Measurements from ENCODE around the gene TRAF5. TPM values are rescaled to one million over a fixed set of nuclear protein-coding genes. Genes with fewer than 3 reads are reported as not detected.
A peak's percentile ranks its signal among the peaks of the same experiment; 100 is the strongest.

Gene TRAF5
- total and polyA plus RNA-seq, 2 donors: 20.0 to 63.8 TPM

GRCh38 chr1:211370669-211371068, 44.0 kb downstream of the TRAF5 start:
- H3K4me1 ChIP-seq (ENCODE audit: insufficient read depth): no peaks in the 10 kb centered on the region
- DNase-seq (ENCODE audit: extremely low spot score): no peak
- H3K4me3 ChIP-seq (ENCODE audit: low read depth, low read length): no peak overlapping the region
- WGBS: 96% methylated on average over 2 of the region's 2 CpGs
- H3K27ac ChIP-seq (ENCODE audit: low read depth): no peak overlapping the region
- H3K36me3 ChIP-seq (ENCODE audit: insufficient read depth): peaks cover 2% of the 10 kb centered on the region

GRCh38 chr1:211371406-211372105, 44.9 kb downstream of the TRAF5 start:
- peaks cover 2% of the 10 kb centered on the region for H3K36me3 ChIP-seq (ENCODE audit: insufficient read depth)
- no peak for DNase-seq (ENCODE audit: extremely low spot score)
- no peak overlapping the region for H3K27ac ChIP-seq (ENCODE audit: low read depth)
- 88% methylated on average over 1 of the region's 1 CpG for WGBS
- H3K4me3 ChIP-seq (ENCODE audit: low read depth, low read length): no peak overlapping the region
- H3K4me1 ChIP-seq (ENCODE audit: insufficient read depth): no peaks in the 10 kb centered on the region

GRCh38 chr1:211372463-211372862, 45.8 kb downstream of the TRAF5 start:
- 92% methylated on average over 4 of the region's 4 CpGs for WGBS

DNA sequence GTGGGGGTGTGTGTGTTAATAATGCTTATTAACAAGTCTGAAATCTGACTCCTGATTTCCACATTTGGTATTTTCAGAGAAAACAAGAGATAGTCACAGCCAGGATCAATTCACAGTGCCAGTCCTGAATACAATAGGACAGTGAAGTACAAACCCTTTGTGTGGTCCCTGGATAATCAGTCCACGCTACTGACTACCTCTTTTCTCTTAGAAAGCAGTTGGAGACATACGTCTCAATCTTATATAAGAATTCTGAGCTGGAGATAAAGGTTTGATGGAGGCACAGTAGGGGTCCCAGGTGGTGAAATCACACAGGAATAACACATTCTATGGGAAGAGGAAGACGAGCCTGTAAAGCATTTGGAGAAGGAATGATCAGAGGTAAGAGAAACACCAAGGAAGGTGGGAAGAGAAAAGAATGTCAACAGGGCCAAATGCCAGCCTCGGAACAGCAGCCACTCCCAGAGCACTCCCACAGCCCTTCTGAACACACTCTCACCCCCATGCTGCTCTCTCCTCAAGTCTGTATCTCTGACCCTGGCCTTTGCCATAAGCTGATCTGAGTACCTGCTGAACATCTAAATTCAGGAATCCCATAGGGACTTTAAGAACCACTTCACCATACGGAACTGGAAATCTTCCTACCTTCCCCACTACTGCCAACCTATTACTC, 48.6 kb downstream of the TRAF5 start:
- Histone ChIP-seq H3K36me3 (ENCODE audit: insufficient read depth) (peaks cover 2% of the 10 kb centered on the region), H3K27ac (ENCODE audit: low read depth) (no peak overlapping the region), H3K4me3 (ENCODE audit: low read depth, low read length) (no peak overlapping the region), H3K4me1 (ENCODE audit: insufficient read depth) (no peaks in the 10 kb centered on the region)
- WGBS: 62% methylated on average over 5 of the region's 5 CpGs
- DNase-seq (ENCODE audit: extremely low spot score): no peak

More at GRCh38 chr1:211372463-211372862, 45.8 kb downstream of the TRAF5 start:
- no peak overlapping the region for H3K27ac ChIP-seq (ENCODE audit: low read depth)
- no peak overlapping the region for H3K4me3 ChIP-seq (ENCODE audit: low read depth, low read length)
- H3K4me1 ChIP-seq (ENCODE audit: insufficient read depth): no peaks in the 10 kb centered on the region
- DNase-seq (ENCODE audit: extremely low spot score): no peak
- peaks cover 2% of the 10 kb centered on the region for H3K36me3 ChIP-seq (ENCODE audit: insufficient read depth)

DNA sequence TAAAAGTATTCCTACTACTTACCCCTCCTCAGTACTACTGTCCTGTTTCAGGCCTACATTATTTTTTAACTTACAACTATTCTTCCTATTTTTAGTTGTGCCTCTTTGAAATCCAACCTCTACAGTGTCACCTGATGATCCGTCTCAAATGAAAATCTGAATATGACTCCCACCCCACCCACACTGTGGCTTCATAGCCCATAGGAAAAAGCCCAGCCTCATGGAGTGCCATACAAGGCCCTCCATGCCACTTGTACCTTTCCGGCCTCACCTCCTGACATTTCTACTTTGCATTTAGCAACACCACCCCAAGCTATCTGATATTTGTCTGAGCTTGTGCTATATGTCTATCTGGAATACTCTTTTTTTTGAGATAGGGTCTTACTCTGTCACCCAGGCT, 49.3 kb downstream of the TRAF5 start:
- H3K4me1 ChIP-seq (ENCODE audit: insufficient read depth): no peaks in the 10 kb centered on the region
- DNase-seq (ENCODE audit: extremely low spot score): no peak
- no peak overlapping the region for H3K27ac ChIP-seq (ENCODE audit: low read depth)
- H3K36me3 ChIP-seq (ENCODE audit: insufficient read depth): peaks cover 2% of the 10 kb centered on the region
- H3K4me3 ChIP-seq (ENCODE audit: low read depth, low read length): no peak overlapping the region
- WGBS: 94% methylated on average over 2 of the region's 2 CpGs

DNA sequence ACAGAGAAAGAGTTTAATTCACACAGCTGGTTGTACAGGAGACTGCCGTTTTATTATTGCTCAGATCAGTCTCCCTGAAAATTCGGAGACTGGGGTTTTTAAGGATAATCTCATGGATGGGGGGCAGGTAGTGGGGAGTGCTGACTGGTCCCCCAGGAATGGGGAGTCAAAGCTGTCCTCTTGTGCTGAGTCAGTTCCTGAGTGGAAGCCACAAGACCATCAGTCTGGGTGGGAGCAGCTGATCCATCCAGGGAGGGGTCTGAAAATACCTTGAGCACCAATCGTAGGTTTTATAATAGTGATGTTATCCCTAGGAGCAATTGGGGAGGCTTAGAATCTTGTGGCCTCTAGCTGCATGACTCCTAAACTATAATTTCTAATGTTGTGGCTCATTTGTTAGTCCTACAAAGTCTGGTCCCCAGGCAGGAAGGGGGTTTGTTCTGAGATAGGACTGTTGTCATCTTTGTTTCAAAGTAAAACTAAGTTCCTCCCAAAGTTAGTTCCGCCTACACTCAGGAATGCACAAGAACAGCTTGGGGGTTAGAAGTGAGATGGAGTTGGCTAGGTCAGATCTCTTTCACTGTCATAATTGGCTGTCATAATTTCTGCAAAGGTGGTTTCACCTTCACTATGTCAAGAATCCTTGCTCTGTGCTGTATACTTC, 50.3 kb downstream of the TRAF5 start:
- 87% methylated on average over 4 of the region's 4 CpGs for WGBS
- Histone ChIP-seq H3K27ac (ENCODE audit: low read depth) (no peak overlapping the region), H3K4me1 (ENCODE audit: insufficient read depth) (no peaks in the 10 kb centered on the region), H3K36me3 (ENCODE audit: insufficient read depth) (peaks cover 2% of the 10 kb centered on the region), H3K4me3 (ENCODE audit: low read depth, low read length) (no peak overlapping the region)
- DNase-seq (ENCODE audit: extremely low spot score): no peak

GRCh38 chr1:211377539-211378450, 51.2 kb downstream of the TRAF5 start:
- no peaks in the 10 kb centered on the region for H3K4me1 ChIP-seq (ENCODE audit: insufficient read depth)
- DNase-seq (ENCODE audit: extremely low spot score): no peak
- peaks cover 2% of the 10 kb centered on the region for H3K36me3 ChIP-seq (ENCODE audit: insufficient read depth)
- no peak overlapping the region for H3K27ac ChIP-seq (ENCODE audit: low read depth)
- 62% methylated on average over 4 of the region's 4 CpGs for WGBS
- no peak overlapping the region for H3K4me3 ChIP-seq (ENCODE audit: low read depth, low read length)

- Histone ChIP-seq H3K27ac (ENCODE audit: low read depth) (no peak overlapping the region), H3K4me1 (ENCODE audit: insufficient read depth) (no peaks in the 10 kb centered on the region), H3K4me3 (ENCODE audit: low read depth, low read length) (no peak overlapping the region), H3K36me3 (ENCODE audit: insufficient read depth) (peaks cover 2% of the 10 kb centered on the region)
- 56% methylated on average over 4 of the region's 4 CpGs for whole genome bisulfite sequencing
- no peak for DNase-seq (ENCODE audit: extremely low spot score)
These were observed 52.2 kb downstream of the TRAF5 start for GRCh38 chr1:211378844-211379243.

DNA sequence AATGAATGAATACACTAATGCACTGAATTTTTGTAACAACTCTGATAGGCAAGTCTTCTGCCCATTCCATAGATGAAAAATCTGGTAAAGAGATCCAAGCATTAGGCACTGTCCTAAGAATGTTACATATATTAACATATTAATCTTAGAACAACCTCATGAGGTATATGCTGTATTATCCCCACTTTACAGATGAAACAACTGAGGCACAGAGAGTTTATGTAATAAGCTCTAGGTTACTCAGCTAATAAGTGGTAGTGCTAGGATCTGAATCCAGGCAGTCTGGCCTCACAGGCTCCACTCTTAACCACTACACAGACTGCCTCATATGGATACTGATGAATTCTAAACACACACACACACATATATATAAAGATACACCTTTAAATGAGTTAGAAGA, 52.8 kb downstream of the TRAF5 start:
- Histone ChIP-seq H3K27ac (ENCODE audit: low read depth) (no peak overlapping the region), H3K36me3 (ENCODE audit: insufficient read depth) (peaks cover 2% of the 10 kb centered on the region), H3K4me1 (ENCODE audit: insufficient read depth) (no peaks in the 10 kb centered on the region), H3K4me3 (ENCODE audit: low read depth, low read length) (no peak overlapping the region)
- no peak for DNase-seq (ENCODE audit: extremely low spot score)

DNA sequence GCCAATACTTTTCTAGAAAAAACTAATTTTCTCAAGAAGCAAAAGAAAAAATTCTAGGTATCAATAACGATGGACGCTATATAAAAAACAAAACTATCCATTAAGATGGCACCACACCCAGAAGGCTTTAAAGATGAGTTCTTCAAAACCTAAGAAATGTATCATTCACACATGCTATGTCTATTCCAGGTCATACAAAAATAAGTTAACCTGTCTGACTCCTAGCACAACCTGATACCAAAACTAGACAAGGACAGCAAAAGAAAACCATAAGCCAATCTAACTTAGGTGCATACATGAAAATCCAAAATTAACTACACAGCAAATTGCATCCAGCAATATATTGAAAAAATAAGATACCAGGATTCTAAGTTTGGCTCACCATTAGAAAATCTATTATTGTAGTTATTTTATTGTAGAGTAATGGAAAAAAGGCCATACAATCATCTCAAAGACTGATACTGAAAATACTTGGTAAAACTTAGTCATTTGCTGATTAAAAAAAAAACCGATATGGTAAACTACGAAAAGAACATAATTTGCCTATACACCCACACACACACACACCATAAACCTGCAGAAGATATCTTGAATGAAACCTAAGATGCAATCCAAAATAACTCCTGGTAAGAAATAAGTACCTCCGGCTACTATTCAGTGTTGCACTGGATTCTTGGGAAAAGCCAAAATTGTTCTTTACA, 55.0 kb downstream of the TRAF5 start:
- WGBS: 78% methylated on average over 5 of the region's 5 CpGs
- Histone ChIP-seq H3K4me1 (ENCODE audit: insufficient read depth) (no peaks in the 10 kb centered on the region), H3K27ac (ENCODE audit: low read depth) (no peak overlapping the region), H3K36me3 (ENCODE audit: insufficient read depth) (no peaks in the 10 kb centered on the region), H3K4me3 (ENCODE audit: low read depth, low read length) (no peak overlapping the region)
- no peak for DNase-seq (ENCODE audit: extremely low spot score)

DNA sequence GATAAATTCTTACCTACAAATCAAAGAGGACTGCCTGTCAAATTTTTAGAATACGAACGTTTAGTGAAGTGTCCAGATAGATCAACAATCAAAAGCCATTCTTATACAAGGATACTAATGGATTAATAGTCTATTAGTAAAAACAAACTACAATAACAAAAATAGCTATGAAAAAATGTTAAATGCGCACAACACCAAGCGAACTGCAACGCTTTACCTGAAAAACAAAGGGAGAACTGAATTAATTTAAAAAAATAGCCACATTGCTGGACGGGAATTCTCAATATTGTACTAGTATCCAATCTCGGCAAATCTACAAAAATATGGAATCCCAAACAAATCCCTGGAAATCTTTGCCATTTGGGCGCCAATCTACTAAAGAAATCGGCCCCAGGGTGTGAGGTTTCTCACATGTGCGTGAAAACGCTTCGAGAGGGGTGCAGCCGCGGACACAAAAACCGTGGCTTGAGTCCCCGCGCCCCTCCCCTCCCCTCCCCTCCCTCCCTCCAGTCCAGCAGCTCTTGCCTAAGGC, 55.6 kb downstream of the TRAF5 start:
- WGBS: 5% methylated on average over 17 of the region's 17 CpGs
- Histone ChIP-seq H3K27ac (ENCODE audit: low read depth) (no peak overlapping the region), H3K36me3 (ENCODE audit: insufficient read depth) (no peaks in the 10 kb centered on the region), H3K4me1 (ENCODE audit: insufficient read depth) (no peaks in the 10 kb centered on the region), H3K4me3 (ENCODE audit: low read depth, low read length) (peak overlapping the region; percentile 61)
- no peak for DNase-seq (ENCODE audit: extremely low spot score)

DNA sequence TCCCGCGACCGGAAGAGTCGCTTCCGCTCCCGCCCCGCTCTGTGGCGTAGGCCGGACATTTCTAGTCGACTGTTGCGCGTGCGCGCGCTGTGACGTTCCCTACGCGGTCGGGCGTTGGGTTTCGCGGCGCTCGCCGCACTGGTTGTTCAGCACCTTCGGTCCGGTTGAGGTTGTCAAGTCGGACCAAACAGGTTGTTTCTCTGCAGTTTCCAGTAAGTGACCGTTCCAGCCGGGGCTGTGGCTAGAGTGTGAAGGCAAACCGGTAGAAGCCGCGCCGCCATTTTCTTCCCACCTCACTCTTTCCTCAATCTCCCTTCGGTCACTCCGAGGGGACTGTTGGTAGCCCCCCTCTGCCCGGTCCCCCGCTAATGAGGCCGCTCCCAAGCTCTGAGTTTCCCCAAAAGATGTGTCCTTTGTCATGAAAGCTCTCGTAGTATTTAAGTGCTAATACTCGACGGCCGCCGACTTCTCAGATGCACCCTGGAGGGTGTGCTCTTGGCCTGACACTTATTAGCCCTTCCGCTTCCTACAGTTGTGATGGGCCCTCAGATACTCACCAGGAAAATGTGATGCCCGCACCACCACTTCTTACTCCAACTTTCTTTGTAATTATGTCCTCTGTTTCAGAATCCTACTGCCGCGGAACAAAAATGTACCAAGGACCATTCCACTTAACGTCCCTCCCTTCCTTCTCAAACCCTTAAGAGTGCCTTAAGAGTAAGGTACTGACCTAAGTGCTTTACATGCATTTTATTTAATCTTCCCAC, 56.3 kb downstream of the TRAF5 start:
- H3K36me3 ChIP-seq (ENCODE audit: insufficient read depth): no peaks in the 10 kb centered on the region
- peak overlapping the region; percentile 61 for H3K4me3 ChIP-seq (ENCODE audit: low read depth, low read length)
- peak; percentile 87 for DNase-seq (ENCODE audit: extremely low spot score)
- H3K27ac ChIP-seq (ENCODE audit: low read depth): peak overlapping the region; percentile 94
- WGBS: 2% methylated on average over 49 of the region's 49 CpGs
- no peaks in the 10 kb centered on the region for H3K4me1 ChIP-seq (ENCODE audit: insufficient read depth)
